A673 (cell line): Measurements from ENCODE around the gene FIS1. TPM values are rescaled to one million over a fixed set of nuclear protein-coding genes. Genes with fewer than 3 reads are reported as not detected.
"Not testable (repeated sequence)": the region's sequence is repeated elsewhere in the genome, so short reads cannot be mapped to it uniquely, and the experiment has no call there.

Experiments
- BruUV-seq: library from RNA; stranded (reverse); fragments of 400-500 nt; replicated peaks from 2 replicates; lab custom pipeline; 2021; lab: Mats Ljungman, UMichigan
- CTCF ChIA-PET: fragments of 300-600 bp; sonication (Branson Sonifier 250); formaldehyde crosslinking; loops from one replicate; lab custom pipeline; 2022; ENCODE audit warnings: antibody characterized with exemption; lab: Charles Lee
- POLR2A ChIA-PET: fragments of 300-600 bp; sonication (Branson Sonifier 250); formaldehyde crosslinking; loops from one replicate; lab custom pipeline; 2022; ENCODE audit warnings: antibody characterized with exemption; ENCODE audit not compliant: low non-redundant PET; lab: Charles Lee
- DNase-seq: peaks from one replicate; pipeline ENCODE4 v3.0.0-alpha.2; 2015; ENCODE audit warnings: low spot score
- H3K27ac ChIP-seq: fragments of 200-600 bp; sonication (generic); 2 replicates; pipeline ENCODE4 v1.5.1; 2016; ENCODE audit warnings: mixed run types, low read depth, mild to moderate bottlenecking, mixed read lengths, antibody characterized with exemption, low read length; ENCODE audit not compliant: poor library complexity, severe bottlenecking
- H3K27me3 ChIP-seq: fragments of 200-600 bp; sonication (generic); replicated peaks from 2 replicates; pipeline ENCODE4 v1.6.1; 2017; ENCODE audit warnings: mixed run types, low read depth, mild to moderate bottlenecking, mixed read lengths, antibody characterized with exemption, low read length; ENCODE audit not compliant: insufficient read depth, poor library complexity
- H3K36me3 ChIP-seq: fragments of 200-600 bp; sonication (generic); 2 replicates; pipeline ENCODE4 v1.6.1; 2016; ENCODE audit warnings: mixed run types, mild to moderate bottlenecking, mixed read lengths, antibody characterized with exemption, low read length; ENCODE audit not compliant: insufficient read depth, poor library complexity, severe bottlenecking
- H3K4me1 ChIP-seq: fragments of 200-600 bp; sonication (generic); 2 replicates; pipeline ENCODE4 v1.6.1; 2017; ENCODE audit warnings: mixed run types, mild to moderate bottlenecking, mixed read lengths, antibody characterized with exemption, low read length; ENCODE audit not compliant: insufficient read depth, poor library complexity, severe bottlenecking
- H3K4me3 ChIP-seq: fragments of 200-600 bp; sonication (generic); 2 replicates; pipeline ENCODE4 v1.5.1; 2016; ENCODE audit warnings: low read depth, mixed run types, mild to moderate bottlenecking, mixed read lengths, low read length; ENCODE audit not compliant: poor library complexity, severe bottlenecking
- H3K9me3 ChIP-seq: fragments of 200-600 bp; sonication (generic); 2 replicates; pipeline ENCODE4 v1.6.1; 2016; ENCODE audit warnings: mixed run types, low read depth, mild to moderate bottlenecking, mixed read lengths, antibody characterized with exemption, low read length; ENCODE audit not compliant: poor library complexity, severe bottlenecking
- CTCF ChIP-seq: fragments of 300-800, 200-600 bp; sonication (generic); conservative IDR thresholded peaks from 2 replicates; pipeline ENCODE4 v1.5.1; 2017; ENCODE audit warnings: low read depth, mild to moderate bottlenecking, antibody characterized with exemption, low read length, moderate library complexity, mixed read lengths
- EZH2 ChIP-seq: fragments of 200-600 bp; sonication (generic); IDR thresholded peaks from 2 replicates; pipeline ENCODE4 v1.6.1; 2017; ENCODE audit warnings: borderline replicate concordance, low read depth, mild to moderate bottlenecking, mixed read lengths, antibody characterized with exemption, low read length; ENCODE audit not compliant: poor library complexity, severe bottlenecking
- intact Hi-C: fragments of 100-400 bp; cut with micrococcal nuclease; formaldehyde crosslinking; loops from one replicate; pipeline ENCODE4 v1.10.0; 2022; ENCODE audit not compliant: unreplicated experiment
- total RNA-seq: library from RNA; stranded (reverse); gene quantifications from 2 replicates; pipeline ENCODE4 v1.2.3, GENCODE V29; 2021

Gene FIS1
- total RNA-seq, 1 experiment from 2014 or later, result 79.6 TPM

DNA sequence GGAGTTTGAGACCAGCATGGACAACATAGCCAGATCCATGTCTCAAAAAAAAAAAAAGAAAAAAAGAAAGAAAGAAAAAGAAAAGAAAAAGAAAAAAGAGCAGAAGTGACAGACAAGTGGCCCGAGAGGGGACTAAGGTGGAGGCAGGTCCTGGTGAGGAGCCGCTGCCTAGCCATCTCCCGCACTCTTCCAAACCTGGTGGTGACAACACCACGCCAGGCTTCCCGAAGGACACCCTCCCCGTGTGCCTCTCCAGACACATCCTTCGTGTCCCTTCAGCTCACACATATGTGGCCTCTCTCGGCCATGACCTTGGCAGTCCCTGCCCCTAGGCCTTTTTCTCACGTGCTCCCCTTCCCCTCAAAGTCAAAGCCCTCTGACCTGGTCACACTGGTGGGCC lies 40.3 kb upstream of the FIS1 start:
- Histone ChIP-seq H3K27ac (no peak overlapping the region), H3K4me1 (no peaks in the 10 kb centered on the region), H3K36me3 (no peaks in the 10 kb centered on the region), H3K27me3 (peaks cover 6% of the 10 kb centered on the region), H3K9me3 (no peaks in the 10 kb centered on the region), H3K4me3 (no peak overlapping the region)
- no peak for DNase-seq
- TF ChIP-seq CTCF (no peak), EZH2 (no peak)
- no TSS peak for BruUV-seq
- ChIA-PET CTCF (interaction anchor here (0.7 kb wide), 1 partner anchor 257 kb away, joined by 5 read pairs; no protein-coding TSS in a partner anchor), POLR2A (no interaction called here)
- intact Hi-C loops, result no loop called here

- CTCF ChIA-PET, H3K27me3 ChIP-seq, H3K4me1 ChIP-seq, H3K4me3 ChIP-seq, H3K27ac ChIP-seq, H3K36me3 ChIP-seq, H3K9me3 ChIP-seq, DNase-seq, BruUV-seq, POLR2A ChIA-PET: not testable (repeated sequence)
- intact Hi-C loops, result loop anchor here (5.0 kb wide), 1 partner anchor 384 kb away; the partner anchor contains the start of gene ACHE
These were observed 36.0 kb upstream of the FIS1 start for GRCh38 chr7:101280912-101281311.

DNA sequence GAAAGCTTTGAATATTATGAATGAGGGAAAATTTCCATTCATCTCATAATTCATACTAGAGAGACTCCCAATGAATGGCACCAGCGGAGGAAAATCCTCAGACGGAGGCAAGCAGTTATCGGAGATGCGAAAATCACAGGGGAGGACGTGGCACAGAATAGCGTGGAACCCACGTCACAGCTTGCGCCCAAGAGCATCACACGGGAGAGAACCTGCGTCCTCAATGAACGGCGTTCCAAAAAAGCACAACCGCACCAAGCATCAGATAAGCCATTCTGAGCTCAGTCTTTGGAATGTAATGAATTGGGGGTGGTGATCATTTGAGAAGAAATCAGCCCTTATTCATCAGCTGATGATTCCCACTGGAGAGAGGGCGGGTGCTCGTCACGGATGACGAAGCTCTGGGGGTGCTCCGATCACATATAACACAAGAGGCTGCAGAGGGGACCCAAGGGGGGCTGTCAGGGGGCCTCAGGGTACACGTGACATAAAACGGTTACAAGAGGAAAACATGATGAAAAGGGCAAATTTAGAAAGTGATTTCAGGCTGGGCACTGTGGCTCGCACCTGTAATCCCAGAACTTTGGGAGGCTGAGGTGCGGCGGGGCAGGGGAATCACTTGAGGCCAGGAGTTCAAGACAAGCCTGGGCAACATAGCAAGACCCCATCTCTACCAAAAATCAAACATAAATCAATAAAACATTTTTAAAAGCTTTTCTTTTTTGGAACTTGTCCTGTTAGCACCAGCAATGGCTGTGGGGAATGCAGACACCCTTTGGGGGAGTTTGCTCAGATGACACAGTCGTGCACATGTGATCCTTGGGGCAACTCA lies 33.8 kb upstream of the FIS1 start:
- intact Hi-C loops, result no loop called here
- no TSS peak for BruUV-seq
- CTCF ChIA-PET, result interaction anchor here (0.6 to 0.7 kb wide), 2 partner anchors 135 to 985 kb away, joined by 3 to 4 read pairs; no protein-coding TSS in a partner anchor

More for the DNA sequence above, 33.8 kb upstream of the FIS1 start:
- H3K4me3 ChIP-seq, result no peak overlapping the region
- no peak for TF ChIP-seq CTCF
- TF ChIP-seq EZH2, result no peak
- H3K4me1 ChIP-seq, result no peaks in the 10 kb centered on the region
- no peaks in the 10 kb centered on the region for H3K9me3 ChIP-seq
- POLR2A ChIA-PET, result interaction anchor here (0.6 kb wide), 1 partner anchor 82 kb away, joined by 3 read pairs; no protein-coding TSS in a partner anchor
- no peaks in the 10 kb centered on the region for H3K36me3 ChIP-seq
- no peak for DNase-seq
- no peaks in the 10 kb centered on the region for H3K27me3 ChIP-seq
- no peak overlapping the region for H3K27ac ChIP-seq
